Placental epithelial cell (primary cell): ENCODE results near the gene SCD5. TPM values are rescaled to one million over a fixed set of nuclear protein-coding genes. Genes with fewer than 3 reads are reported as not detected.

ENCODE experiments used
- small RNA-seq: library from RNA; depleted of rRNA; stranded (forward); fragments of <200 nt; gene quantifications from one replicate; pipeline ENCODE3, GENCODE V24; 2012
- total RNA-seq: library from RNA; depleted of rRNA; stranded (reverse); fragments of >200 nt; gene quantifications from 2 replicates; pipeline ENCODE4 v1.2.3, GENCODE V29; 2012

SCD5 gene
- total RNA-seq: 82.4 and 173 TPM in 2 replicates

DNA sequence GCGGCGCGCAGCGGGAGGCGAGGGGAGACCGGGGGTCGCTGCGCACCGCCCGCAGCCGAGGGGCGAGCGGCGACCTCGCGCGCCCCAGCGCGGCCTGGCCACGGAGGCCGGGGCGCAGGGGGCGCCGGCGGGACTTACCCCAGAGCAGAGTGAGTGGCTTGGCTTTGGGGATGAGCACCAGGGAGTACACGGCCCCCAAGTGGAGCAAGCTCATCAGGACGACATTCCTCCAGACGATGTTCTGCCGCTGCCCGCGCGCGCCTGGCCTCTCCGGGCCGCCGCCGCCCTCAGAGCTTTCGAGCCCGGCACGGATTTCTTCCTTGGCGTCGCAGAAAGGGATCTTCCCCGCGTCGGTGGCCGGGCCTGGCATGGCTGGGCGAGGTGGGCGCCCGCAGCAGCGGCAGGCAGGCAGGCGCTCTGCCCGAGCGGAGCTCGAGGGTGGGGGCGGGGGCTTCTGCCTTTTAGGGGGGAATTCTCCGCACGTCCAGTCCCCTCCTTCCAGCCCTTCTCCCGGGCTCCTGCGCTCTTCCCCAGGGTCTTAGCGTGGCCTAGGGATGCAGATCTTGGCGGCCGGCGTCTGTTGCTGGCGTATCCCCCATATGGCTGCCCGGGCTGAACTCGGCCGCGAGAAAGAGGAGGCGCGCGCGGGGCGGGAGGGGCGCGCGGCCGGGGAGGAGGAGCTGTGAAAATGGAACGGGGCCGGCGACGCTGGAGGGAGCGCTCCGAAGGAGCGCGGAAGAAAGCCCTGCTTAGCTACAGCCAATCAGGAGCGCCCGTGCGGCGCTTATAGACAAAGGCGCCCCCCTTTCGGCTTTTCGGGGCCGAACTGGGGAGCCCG is at the start of gene SCD5:
TSS of gene SCD5 (minus strand) at position 629 of the 838 bp plus-strand sequence. CDS start at position 370, 259 bp downstream.

Small RNAs within 50 kb of the gene (small RNA-seq; reads per million reads assigned to genes)
- gene MIR575: not detected

Other genes with a start within 250 kb of the SCD5 start
- gene TMEM150C, start 236.8 kb downstream of the SCD5 start, total RNA-seq: under 0.01 and 0.11 TPM in 2 replicates
- 386 and 472 TPM in 2 replicates for gene SEC31A, start 92.4 kb upstream of the SCD5 start, total RNA-seq
- 5.9 and 6.1 TPM in 2 replicates for gene THAP9, start 101.9 kb upstream of the SCD5 start, total RNA-seq
- 11.0 and 13.0 TPM in 2 replicates for gene LIN54, start 212.0 kb upstream of the SCD5 start, total RNA-seq
- 67.6 and 71.5 TPM in 2 replicates for gene COPS4, start 236.4 kb upstream of the SCD5 start, total RNA-seq